ES-I3 (cell line): Measurements from ENCODE around the gene WDR49.

Experiments
- H3K36me3 ChIP-seq: 2 replicates; pipeline ENCODE4 v1.6.1; 2013; ENCODE audit warnings: mild to moderate bottlenecking, low read length, control low read depth, moderate library complexity; ENCODE audit not compliant: insufficient read depth
- H3K4me1 ChIP-seq: 2 replicates; pipeline ENCODE4 v1.6.1; 2013; ENCODE audit warnings: mild to moderate bottlenecking, control low read depth, low read length; ENCODE audit not compliant: insufficient read depth
- H3K9ac ChIP-seq: 2 replicates; pipeline ENCODE4 v1.6.1; 2013; ENCODE audit warnings: low read depth, mild to moderate bottlenecking, low read length, moderate library complexity
- H3K9me3 ChIP-seq: 2 replicates; pipeline ENCODE4 v1.6.1; 2013; ENCODE audit warnings: mild to moderate bottlenecking, low read length, moderate library complexity; ENCODE audit not compliant: control insufficient read depth, insufficient read depth

The WDR49 gene

DNA sequence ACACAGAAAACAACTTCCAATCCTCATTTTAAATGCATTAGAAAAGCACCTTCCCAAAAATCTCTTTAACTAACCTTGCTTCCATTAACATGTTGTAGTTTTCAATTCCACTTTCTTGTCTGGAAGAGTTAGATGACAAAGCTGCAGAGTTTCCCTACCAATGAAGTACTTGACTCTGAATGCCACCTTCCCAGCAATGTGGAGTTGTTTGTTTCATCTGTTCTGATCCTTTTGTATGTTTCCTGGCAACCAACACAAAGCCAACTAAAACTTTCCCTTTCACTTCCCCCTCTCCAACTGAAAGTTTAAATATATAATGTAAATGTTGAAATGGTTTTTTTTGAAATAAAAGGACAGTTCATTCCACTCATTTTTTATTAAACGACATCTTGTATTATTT, at the start of gene WDR49:
Gene WDR49, minus strand, starts transcription at position 183 of the 400 bp plus-strand sequence. CDS start 517 bp downstream, outside the sequence.
- Histone ChIP-seq H3K36me3 (no peaks in the 10 kb centered on the region), H3K9ac (no peak within 1 kb of the TSS), H3K4me1 (peaks cover 15% of the 10 kb centered on the region), H3K9me3 (no peaks in the 10 kb centered on the region)

DNA sequence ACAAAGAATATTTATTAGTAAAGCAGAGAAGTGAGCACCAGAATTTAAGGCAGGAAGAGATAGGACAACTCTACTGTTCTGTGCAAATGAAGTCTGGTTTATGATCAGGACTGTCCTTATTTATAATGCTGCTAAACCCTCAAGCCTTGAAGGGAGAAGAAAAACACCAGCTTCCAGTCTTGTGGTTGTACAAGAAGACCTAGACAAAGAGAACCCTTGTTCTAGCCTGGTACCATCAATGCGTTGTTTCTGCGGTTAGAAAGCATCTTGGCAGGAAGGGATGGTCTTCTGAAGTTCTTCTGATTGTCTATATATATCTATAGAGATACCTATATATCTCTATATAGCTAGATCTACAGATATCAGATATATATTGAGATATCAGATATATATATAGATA, 47.2 kb upstream of the WDR49 start:
- Histone ChIP-seq H3K9ac (no peak overlapping the region), H3K36me3 (peaks cover 3% of the 10 kb centered on the region; the same call in 1 of the 2 replicates), H3K9me3 (no peaks in the 10 kb centered on the region), H3K4me1 (no peaks in the 10 kb centered on the region)

DNA sequence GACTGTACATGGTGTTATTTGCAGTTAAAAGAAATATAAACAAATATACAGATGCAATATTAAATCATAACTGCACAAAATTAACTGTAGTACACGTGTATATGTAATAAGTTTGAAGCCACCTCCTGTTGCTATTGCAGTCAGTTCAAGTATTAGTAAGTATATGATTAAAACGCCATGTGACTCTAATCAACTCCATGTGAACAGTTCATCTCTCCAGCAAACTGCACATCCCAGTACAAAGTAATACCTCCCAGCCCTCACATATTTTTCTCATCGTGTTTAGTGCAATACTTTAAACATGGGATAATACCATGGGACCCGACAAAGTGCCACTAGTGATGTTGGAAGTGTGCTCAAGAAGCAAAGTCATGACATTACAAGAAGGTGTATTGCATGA, 46.3 kb upstream of the WDR49 start:
- H3K36me3 ChIP-seq = peaks cover 3% of the 10 kb centered on the region; the same call in 1 of the 2 replicates
- H3K9ac ChIP-seq = no peak overlapping the region
- no peaks in the 10 kb centered on the region for H3K4me1 ChIP-seq
- H3K9me3 ChIP-seq = no peaks in the 10 kb centered on the region

DNA sequence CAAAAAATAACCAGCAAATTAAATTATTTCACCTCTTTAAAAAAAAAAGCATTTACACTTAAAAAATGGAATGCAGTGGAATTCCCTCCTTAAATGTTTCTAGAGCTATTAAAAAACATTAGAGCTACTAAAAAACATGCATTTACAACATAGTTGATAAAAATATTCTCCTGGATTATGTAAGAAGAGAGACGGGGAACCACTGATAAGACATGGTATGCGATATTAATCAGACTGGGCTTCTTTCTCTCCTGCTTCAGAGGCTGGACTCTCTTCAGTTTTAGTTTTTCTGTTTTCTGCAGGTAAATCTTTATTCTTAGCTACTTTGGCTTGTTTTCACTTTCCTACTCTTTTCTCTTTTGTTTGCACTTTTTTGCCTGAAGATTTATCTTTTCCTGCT, 40.4 kb upstream of the WDR49 start:
- Histone ChIP-seq H3K9me3 (no peaks in the 10 kb centered on the region), H3K4me1 (peaks cover 12% of the 10 kb centered on the region), H3K36me3 (peaks cover 3% of the 10 kb centered on the region; the same call in 1 of the 2 replicates), H3K9ac (no peak overlapping the region)

DNA sequence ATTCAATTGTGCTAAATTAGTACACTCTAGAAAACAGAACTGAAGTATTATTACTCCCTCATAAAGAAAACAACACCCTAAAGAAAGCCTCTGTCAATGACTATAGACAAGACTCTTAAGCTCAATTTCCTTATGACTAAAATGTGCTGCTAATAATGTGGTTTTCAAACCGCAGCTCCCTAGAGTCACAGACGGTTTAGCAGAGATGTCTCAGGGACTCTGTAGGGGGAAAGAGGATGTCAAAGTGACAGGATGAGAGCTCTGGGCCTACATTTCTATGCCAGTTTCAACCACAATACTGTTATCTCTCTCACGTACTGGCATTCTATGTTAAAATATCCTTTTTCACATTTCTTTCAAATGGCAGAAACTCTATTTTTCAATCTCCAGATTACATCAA, 37.6 kb upstream of the WDR49 start:
- peaks cover 4% of the 10 kb centered on the region; the same call in 1 of the 2 replicates for H3K36me3 ChIP-seq
- no peaks in the 10 kb centered on the region for H3K9me3 ChIP-seq
- peaks cover 12% of the 10 kb centered on the region for H3K4me1 ChIP-seq
- no peak overlapping the region for H3K9ac ChIP-seq

DNA sequence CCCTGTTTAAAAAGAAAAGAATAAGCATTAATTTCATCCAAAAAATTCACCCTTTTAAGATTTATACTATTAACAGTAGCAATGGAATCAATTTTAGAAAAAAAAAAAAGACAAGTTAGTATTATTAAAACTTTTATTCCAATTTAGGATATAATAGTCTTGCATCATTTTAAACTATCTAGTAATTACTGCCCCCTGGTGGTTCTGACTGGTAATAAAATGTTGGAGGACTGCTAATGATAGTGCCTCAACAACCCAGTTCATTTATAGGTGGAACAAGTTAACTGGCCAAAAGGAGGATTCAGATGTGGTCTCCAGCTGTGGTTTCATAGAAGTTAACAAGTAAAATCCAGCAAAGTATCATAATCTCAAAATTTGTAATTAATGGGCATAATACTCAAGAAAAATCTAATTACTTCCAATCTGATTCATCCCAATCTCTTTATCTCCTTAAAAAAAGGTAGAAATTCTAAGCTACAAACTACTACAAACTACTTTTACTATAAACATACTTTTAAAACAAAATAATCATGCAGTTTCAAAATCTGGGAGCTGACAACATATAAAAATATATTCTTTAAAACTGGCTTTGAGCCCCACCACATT, 30.7 kb upstream of the WDR49 start:
- no peak overlapping the region for H3K9ac ChIP-seq
- peaks cover 4% of the 10 kb centered on the region for H3K36me3 ChIP-seq
- no peaks in the 10 kb centered on the region for H3K9me3 ChIP-seq
- no peaks in the 10 kb centered on the region; the same call in 1 of the 2 replicates for H3K4me1 ChIP-seq

DNA sequence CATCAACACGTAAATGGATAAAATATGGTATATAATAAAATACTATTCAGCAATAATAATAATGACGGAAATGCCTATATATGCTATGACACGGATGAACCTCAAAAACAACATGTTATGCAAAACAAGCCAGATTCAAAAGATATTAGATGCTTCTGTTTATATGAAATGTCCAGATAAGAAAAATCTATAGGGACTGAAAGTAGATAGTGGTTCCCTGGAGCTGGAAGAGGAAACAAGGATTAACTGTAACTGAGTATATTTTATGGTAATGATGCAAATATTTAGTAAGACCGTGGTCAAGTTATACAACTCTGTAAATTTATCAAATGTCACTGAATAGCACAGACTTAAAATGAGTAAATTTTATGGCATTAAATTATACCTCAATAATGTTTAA, 25.8 kb upstream of the WDR49 start:
- Histone ChIP-seq H3K36me3 (peaks cover 4% of the 10 kb centered on the region), H3K9me3 (peaks cover 12% of the 10 kb centered on the region), H3K9ac (no peak overlapping the region), H3K4me1 (no peaks in the 10 kb centered on the region)

DNA sequence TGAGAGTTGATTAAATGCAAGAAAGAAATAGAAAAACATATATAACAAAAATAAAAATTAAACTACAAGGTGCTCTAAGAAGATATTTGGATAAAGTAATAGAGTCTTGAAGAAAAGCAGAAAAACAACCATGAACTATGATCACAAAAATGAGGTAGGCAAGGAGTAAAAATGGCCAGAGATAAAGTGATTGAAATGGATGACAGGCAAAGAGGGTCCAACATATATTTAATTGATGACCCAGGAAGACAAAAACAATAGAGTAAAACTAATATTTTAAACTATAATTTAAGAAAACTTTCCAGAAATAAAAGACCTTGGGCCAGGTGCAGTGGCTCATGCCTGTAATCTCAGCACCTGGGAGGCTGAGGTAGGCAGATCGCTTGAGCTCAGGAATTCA, 22.1 kb upstream of the WDR49 start:
- Histone ChIP-seq H3K4me1 (no peaks in the 10 kb centered on the region), H3K36me3 (peaks cover 9% of the 10 kb centered on the region), H3K9me3 (peaks cover 12% of the 10 kb centered on the region), H3K9ac (no peak overlapping the region)

DNA sequence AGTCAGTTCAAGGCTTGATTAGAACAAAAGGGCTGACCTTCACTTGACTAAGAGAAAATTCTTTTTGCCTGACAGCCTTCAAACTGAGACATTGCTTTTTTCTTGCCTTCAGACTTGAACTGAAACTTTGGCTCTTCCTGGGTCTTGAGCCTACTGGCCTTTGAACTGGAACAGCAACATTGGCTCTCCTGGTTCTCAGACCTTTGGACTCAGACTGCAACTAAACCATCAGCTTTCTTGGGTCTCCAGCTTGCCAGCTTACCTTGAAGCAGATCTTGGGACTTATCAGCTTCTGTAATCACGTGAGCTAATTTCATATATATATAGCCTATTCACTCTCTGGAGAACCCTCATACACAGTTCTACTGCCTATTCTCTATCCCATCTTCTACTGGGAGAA, 19.5 kb upstream of the WDR49 start:
- peaks cover 12% of the 10 kb centered on the region for H3K9me3 ChIP-seq
- no peak overlapping the region for H3K9ac ChIP-seq
- H3K36me3 ChIP-seq = peaks cover 9% of the 10 kb centered on the region
- no peaks in the 10 kb centered on the region for H3K4me1 ChIP-seq

DNA sequence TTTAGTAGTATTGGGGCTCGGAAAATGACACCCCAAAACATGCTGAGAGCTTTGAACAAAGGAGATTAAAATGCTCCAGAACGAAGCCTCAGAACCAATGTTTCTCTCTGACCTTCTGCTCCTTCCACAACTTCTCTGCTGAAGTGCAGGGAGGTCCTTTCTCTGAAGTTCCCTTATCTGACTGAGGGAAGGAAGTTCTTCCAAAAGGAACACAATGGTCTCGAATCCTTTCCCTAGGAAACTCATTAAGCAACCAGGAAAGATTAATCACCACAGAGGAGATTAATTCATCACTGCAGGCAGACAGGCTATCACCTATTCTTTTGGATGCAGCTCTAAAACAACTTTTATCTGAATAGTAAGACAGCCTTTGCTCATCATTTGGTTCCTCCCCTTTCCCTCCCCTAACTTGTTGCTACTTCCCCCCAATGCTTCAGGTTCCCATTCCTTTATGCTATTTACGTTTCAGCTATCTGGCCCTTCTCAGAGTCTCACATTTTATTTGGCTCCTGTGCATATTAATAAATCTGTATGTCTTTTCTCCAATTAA, 18.2 kb upstream of the WDR49 start:
- peaks cover 9% of the 10 kb centered on the region for H3K36me3 ChIP-seq
- H3K9ac ChIP-seq = no peak overlapping the region
- H3K4me1 ChIP-seq = no peaks in the 10 kb centered on the region
- peaks cover 12% of the 10 kb centered on the region for H3K9me3 ChIP-seq

DNA sequence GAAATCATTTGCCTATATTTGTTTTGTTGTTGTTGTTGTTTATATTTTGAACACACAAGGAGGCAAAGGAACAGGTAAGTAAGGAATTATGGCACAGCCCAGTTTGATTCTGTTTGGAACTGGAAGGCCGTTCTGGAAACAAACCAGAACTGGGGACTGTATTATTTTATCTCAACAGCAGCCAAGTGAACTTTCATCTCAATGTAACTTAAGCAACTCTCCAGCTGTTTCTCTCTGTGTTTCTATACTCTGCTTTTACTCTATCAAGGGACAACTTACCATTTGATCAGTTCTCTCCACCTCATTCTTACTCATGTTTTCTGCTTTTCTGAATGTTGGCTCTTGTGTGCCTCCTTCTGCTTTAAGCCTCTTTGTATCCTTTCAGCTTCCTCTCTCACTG, 16.0 kb upstream of the WDR49 start:
- Histone ChIP-seq H3K36me3 (peaks cover 6% of the 10 kb centered on the region; the same call in 1 of the 2 replicates), H3K4me1 (no peaks in the 10 kb centered on the region), H3K9me3 (no peaks in the 10 kb centered on the region; the same call in 1 of the 2 replicates), H3K9ac (no peak overlapping the region)

DNA sequence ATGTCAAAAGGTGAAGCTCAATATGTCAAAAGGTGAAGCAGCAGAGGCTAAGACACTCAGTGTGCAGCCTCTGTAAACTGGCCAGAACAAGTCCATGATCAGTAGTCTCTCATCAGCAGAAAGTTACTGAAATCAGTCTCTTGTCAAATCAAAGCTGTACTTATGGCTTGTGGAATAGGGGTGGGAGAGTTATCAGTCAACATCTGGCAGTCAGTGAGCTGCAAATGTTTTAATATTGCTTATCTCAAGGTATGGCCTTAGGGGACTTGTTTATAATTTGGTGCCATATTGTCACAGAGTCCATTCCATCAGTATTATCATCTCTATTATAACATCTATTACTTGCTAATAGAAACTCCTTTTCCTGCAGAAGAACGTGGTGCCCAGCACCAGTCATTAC, 14.9 kb upstream of the WDR49 start:
- no peaks in the 10 kb centered on the region for H3K4me1 ChIP-seq
- H3K36me3 ChIP-seq = 0 out of 2 replicates have a peak, but pooled peaks cover 4% of the 10 kb centered on the region
- no peaks in the 10 kb centered on the region; the same call in 1 of the 2 replicates for H3K9me3 ChIP-seq
- H3K9ac ChIP-seq = no peak overlapping the region

DNA sequence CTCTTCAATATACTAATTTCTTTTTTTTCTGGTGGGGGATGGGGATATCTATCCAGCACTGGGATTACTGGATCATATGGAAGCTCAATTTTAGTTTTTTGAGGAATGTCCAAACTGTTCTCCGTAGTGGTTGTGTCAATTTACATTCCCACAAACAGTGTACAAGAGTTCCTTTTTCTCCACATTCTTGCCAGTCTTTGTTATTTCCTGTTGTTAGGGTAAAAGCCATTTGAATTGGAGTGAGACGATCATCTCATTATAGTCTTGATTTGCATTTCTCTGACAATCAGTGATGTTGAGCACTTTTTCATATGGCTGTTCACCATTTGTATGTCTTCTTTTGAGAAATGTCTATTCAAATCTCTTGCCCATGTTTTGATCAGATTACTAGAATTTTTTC, 12.8 kb upstream of the WDR49 start:
- no peaks in the 10 kb centered on the region; the same call in 1 of the 2 replicates for H3K9me3 ChIP-seq
- no peaks in the 10 kb centered on the region for H3K36me3 ChIP-seq
- no peak overlapping the region for H3K9ac ChIP-seq
- no peaks in the 10 kb centered on the region for H3K4me1 ChIP-seq

DNA sequence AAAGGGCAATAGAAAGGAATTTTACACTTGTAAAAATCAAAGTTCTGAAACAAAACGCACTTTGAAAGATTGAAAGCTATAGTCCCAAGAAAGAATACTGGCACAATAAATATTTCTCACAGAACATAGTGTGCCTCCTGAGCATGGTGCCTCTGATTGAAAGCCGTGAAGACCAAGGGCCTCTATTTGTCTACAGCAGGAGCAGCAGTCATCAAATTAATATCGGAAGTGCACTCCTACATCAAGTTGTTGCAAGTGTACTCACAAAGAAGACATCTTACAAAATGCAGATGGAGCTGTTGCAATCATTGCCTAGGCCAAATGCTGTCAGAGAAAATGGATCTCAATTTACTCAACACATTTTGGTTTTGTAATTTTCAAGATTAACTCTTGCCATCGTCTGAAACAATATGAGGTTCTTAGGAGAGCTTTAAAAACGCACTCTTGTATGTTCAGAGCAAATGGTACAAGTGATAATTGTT, 9.2 kb upstream of the WDR49 start:
- Histone ChIP-seq H3K9me3 (no peaks in the 10 kb centered on the region; the same call in 1 of the 2 replicates), H3K9ac (no peak overlapping the region), H3K36me3 (no peaks in the 10 kb centered on the region), H3K4me1 (peaks cover 2% of the 10 kb centered on the region; the same call in 1 of the 2 replicates)

DNA sequence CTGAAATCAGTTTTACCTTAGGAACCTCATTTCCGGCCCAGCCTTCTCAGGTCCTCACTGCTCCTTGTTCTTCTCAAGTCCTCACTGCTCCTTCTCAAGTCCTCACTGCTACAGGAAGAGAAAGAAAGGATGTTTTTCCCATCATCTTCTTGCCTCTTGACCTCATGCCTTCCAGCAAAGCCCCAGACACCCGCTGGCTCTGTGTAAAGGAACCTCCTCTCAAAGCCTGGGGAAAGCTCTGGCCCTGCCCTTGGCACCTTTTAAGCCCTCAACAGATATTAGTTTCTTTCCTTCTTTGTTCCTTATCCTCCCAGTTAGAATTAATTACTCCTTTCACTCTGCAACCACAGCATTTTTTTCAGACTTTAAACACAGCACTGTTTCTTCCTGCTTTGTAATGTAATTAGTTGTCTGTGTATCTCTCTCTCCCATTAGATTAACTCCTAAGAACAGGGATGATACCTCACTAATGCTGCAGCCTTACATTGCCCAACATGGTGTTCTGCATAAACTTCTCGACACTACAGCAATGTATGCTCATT, 4.0 kb upstream of the WDR49 start:
- no peaks in the 10 kb centered on the region for H3K9me3 ChIP-seq
- no peak overlapping the region for H3K9ac ChIP-seq
- no peaks in the 10 kb centered on the region for H3K36me3 ChIP-seq
- H3K4me1 ChIP-seq = peaks cover 9% of the 10 kb centered on the region
